OCI-LY7 (cell line): ENCODE data around the gene DSCAM. TPM values are rescaled to one million over a fixed set of nuclear protein-coding genes. Genes with fewer than 3 reads are reported as not detected.

Experiments used
- BruUV-seq: library from RNA; stranded (reverse); fragments of 400-500 nt; replicated peaks from 2 replicates; lab custom pipeline; 2021; lab: Mats Ljungman, UMichigan
- CTCF ChIA-PET: fragments of 300-600 bp; sonication (Branson Sonifier 250); formaldehyde crosslinking; loops from one replicate; lab custom pipeline; 2022; ENCODE audit warnings: antibody characterized with exemption; ENCODE audit not compliant: unreplicated experiment; lab: Charles Lee
- POLR2A ChIA-PET: fragments of 300-600 bp; sonication (Branson Sonifier 250); formaldehyde crosslinking; loops from one replicate; lab custom pipeline; 2022; ENCODE audit warnings: antibody characterized with exemption; lab: Charles Lee
- DNase-seq: peaks from one replicate; pipeline ENCODE4 v3.0.0-alpha.2; 2015; ENCODE audit warnings: low spot score
- H2AFZ ChIP-seq: fragments of 200-600 bp; sonication (generic), shearing (Covaris generic); 2 replicates; pipeline ENCODE4 v1.6.1; 2014; ENCODE audit warnings: mild to moderate bottlenecking, antibody characterized with exemption, low read length, moderate library complexity
- H3K27ac ChIP-seq: fragments of 200-600 bp; sonication (generic); 2 replicates; pipeline ENCODE4 v1.5.1; 2014; ENCODE audit warnings: mixed run types, low read depth, mild to moderate bottlenecking, moderate library complexity, low read length, inconsistent platforms; ENCODE audit not compliant: poor library complexity, severe bottlenecking
- H3K36me3 ChIP-seq: fragments of 200-600 bp; sonication (generic); 2 replicates; pipeline ENCODE4 v1.6.1; 2014; ENCODE audit warnings: mild to moderate bottlenecking, antibody characterized with exemption, low read length, moderate library complexity, mixed read lengths; ENCODE audit not compliant: insufficient read depth
- H3K4me1 ChIP-seq: fragments of 200-600 bp; sonication (generic); 2 replicates; pipeline ENCODE4 v1.5.1; 2014; ENCODE audit warnings: mild to moderate bottlenecking, low read length; ENCODE audit not compliant: insufficient read depth, poor library complexity, severe bottlenecking
- H3K4me2 ChIP-seq: fragments of 200-600 bp; sonication (generic); 2 replicates; pipeline ENCODE4 v1.6.1; 2014; ENCODE audit warnings: mild to moderate bottlenecking, low read length
- H3K4me3 ChIP-seq: fragments of 200-600 bp; sonication (generic); 2 replicates; pipeline ENCODE4 v1.5.1; 2014; ENCODE audit warnings: mild to moderate bottlenecking, low read depth, low read length; ENCODE audit not compliant: poor library complexity, severe bottlenecking
- H3K79me2 ChIP-seq: fragments of 200-600 bp; sonication (generic); 2 replicates; pipeline ENCODE4 v1.6.1; 2016; ENCODE audit warnings: low read depth, mild to moderate bottlenecking, low read length, moderate library complexity, mixed read lengths; ENCODE audit not compliant: insufficient read depth
- H3K9me2 ChIP-seq: fragments of 200-600 bp; sonication (generic); 2 replicates; pipeline ENCODE4 v1.6.1; 2016; ENCODE audit warnings: mild to moderate bottlenecking, low read length, mixed read lengths; ENCODE audit not compliant: insufficient read depth
- H3K9me3 ChIP-seq: fragments of 200-600 bp; sonication (generic); 2 replicates; pipeline ENCODE4 v1.6.1; 2014; ENCODE audit warnings: mild to moderate bottlenecking, mixed run types, low read length, mixed read lengths
- H4K20me1 ChIP-seq: fragments of 200-600 bp; sonication (generic); 2 replicates; pipeline ENCODE4 v1.6.1; 2014; ENCODE audit warnings: mild to moderate bottlenecking, antibody characterized with exemption, low read length, moderate library complexity, mixed read lengths; ENCODE audit not compliant: insufficient read depth
- CTCF ChIP-seq: fragments of 200-600 bp; sonication (generic); conservative IDR thresholded peaks from 2 replicates; pipeline ENCODE4 v1.5.1; 2014; ENCODE audit warnings: mild to moderate bottlenecking, antibody characterized with exemption, low read length, moderate library complexity, mixed read lengths
- EZH2phosphoT487 ChIP-seq: fragments of 200-600 bp; sonication (generic); IDR thresholded peaks from 2 replicates; pipeline ENCODE4 v1.6.1; 2018; ENCODE audit warnings: low read depth, borderline replicate concordance, mild to moderate bottlenecking, mixed run types, antibody characterized with exemption, low read length, moderate library complexity, mixed read lengths
- intact Hi-C: fragments of 100-400 bp; cut with micrococcal nuclease; formaldehyde crosslinking; loops from one replicate; pipeline ENCODE4 v1.10.0; 2022; ENCODE audit not compliant: unreplicated experiment
- total RNA-seq, 2 experiments: library from RNA; depleted of rRNA in 1 of 2; stranded (reverse); fragments of >200 nt in 1 of 2; shearing (Covaris generic) in 1 of 2; gene quantifications; 2 replicates each; pipeline ENCODE4 v1.2.3, GENCODE V29; 2014 to 2022

DSCAM gene
- total RNA-seq, 2 experiments from 2014 or later: not detected

DNA sequence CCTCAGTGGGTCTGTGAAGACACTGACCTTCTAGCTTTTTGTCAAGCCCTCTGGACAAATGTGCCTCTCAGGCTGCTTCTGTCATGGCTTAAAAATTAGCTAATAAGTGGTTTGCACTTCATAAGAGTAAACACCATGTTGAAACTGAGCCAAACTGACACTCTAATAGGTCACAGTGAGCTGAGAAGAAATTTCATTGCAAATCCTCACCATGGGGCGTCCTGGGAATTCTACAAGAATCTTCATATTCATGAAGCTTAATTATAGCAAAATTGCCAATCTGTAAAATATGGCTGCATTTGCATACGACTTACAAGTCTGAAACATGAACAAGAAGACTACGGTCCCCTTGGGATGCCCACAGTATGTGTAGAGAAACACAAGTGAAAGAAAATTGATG lies 188.6 kb downstream of the DSCAM start:
- no peak for TF ChIP-seq CTCF
- TF ChIP-seq EZH2phosphoT487: no peak
- H3K9me3 ChIP-seq: no peaks in the 10 kb centered on the region
- no peaks in the 10 kb centered on the region for H3K36me3 ChIP-seq
- no peaks in the 10 kb centered on the region for H3K4me1 ChIP-seq
- H3K79me2 ChIP-seq: no peaks in the 10 kb centered on the region
- H3K27ac ChIP-seq: no peak overlapping the region
- H3K4me3 ChIP-seq: no peak overlapping the region
- no peak for DNase-seq
- H3K4me2 ChIP-seq: no peak overlapping the region
- no peak overlapping the region for H2AFZ ChIP-seq
- BruUV-seq: no TSS peak
- CTCF ChIA-PET: no interaction called here
- no peaks in the 10 kb centered on the region for H4K20me1 ChIP-seq
- intact Hi-C loops: no loop called here
- H3K9me2 ChIP-seq: no peaks in the 10 kb centered on the region
- POLR2A ChIA-PET: interaction anchor here (0.6 kb wide), 1 partner anchor 16 kb away, joined by 3 read pairs; no protein-coding TSS in a partner anchor

- intact Hi-C loops: no loop called here
- BruUV-seq: no TSS peak
- Histone ChIP-seq H3K9me3 (no peaks in the 10 kb centered on the region), H4K20me1 (no peaks in the 10 kb centered on the region), H3K79me2 (no peaks in the 10 kb centered on the region), H2AFZ (no peak overlapping the region), H3K9me2 (no peaks in the 10 kb centered on the region), H3K4me1 (no peaks in the 10 kb centered on the region), H3K4me2 (no peak overlapping the region), H3K36me3 (no peaks in the 10 kb centered on the region), H3K4me3 (no peak overlapping the region), H3K27ac (no peak overlapping the region)
- no peak for TF ChIP-seq CTCF
- TF ChIP-seq EZH2phosphoT487: no peak
- ChIA-PET CTCF (no interaction called here), POLR2A (interaction anchor here (0.6 kb wide), 1 partner anchor 170 kb away, joined by 9 read pairs; no protein-coding TSS in a partner anchor)
- no peak for DNase-seq
Measured at GRCh38 chr21:40652436-40652835, 194.5 kb downstream of the DSCAM start.

- Histone ChIP-seq H2AFZ (no peak overlapping the region), H3K4me3 (no peak overlapping the region), H3K9me3 (0 out of 2 replicates have a peak, but pooled peaks cover 3% of the 10 kb centered on the region), H3K36me3 (no peaks in the 10 kb centered on the region), H3K4me1 (no peaks in the 10 kb centered on the region), H3K79me2 (no peaks in the 10 kb centered on the region), H4K20me1 (no peaks in the 10 kb centered on the region), H3K27ac (no peak overlapping the region), H3K4me2 (no peak overlapping the region), H3K9me2 (no peaks in the 10 kb centered on the region)
- intact Hi-C loops: no loop called here
- DNase-seq: no peak
- POLR2A ChIA-PET: no interaction called here
- BruUV-seq: no TSS peak
- CTCF ChIA-PET: interaction anchor here (0.7 kb wide), 1 partner anchor 14 kb away, joined by 3 read pairs; no protein-coding TSS in a partner anchor
- TF ChIP-seq CTCF: no peak
- no peak for TF ChIP-seq EZH2phosphoT487
Measured at GRCh38 chr21:40647706-40648105, 199.3 kb downstream of the DSCAM start.
